Prostate gland (tissue), 2 donors: Measurements from ENCODE around the gene PPCDC. TPM values are rescaled to one million over a fixed set of nuclear protein-coding genes. Genes with fewer than 3 reads are reported as not detected.

ENCODE experiments used
- DNase-seq: peaks from one replicate; pipeline ENCODE4 v3.0.0-alpha.2; 2019; ENCODE audit warnings: low spot score
- H3K27ac ChIP-seq, 2 donors: fragments of 200-600 bp; sonication (generic); 2 replicates each; pipeline ENCODE4 v1.5.1; 2017 to 2019
- H3K27me3 ChIP-seq: fragments of 200-600 bp; sonication (generic); replicated peaks from 2 replicates; pipeline ENCODE4 v1.5.1; 2019; ENCODE audit not compliant: insufficient read depth
- H3K36me3 ChIP-seq, 2 donors: fragments of 200-600 bp; sonication (generic); 1 replicate in 1 of 2; 2 replicates in 1 of 2; pipeline versions ENCODE4 v1.5.1 to v1.8.1; 2017 to 2019
- H3K4me1 ChIP-seq: fragments of 200-600 bp; sonication (generic); replicated peaks from 2 replicates; pipeline ENCODE4 v1.5.1; 2019
- H3K4me3 ChIP-seq, 2 donors: fragments of 200-600 bp; sonication (generic); 2 replicates each; pipeline ENCODE4 v1.5.1; 2017 to 2019
- H3K9me3 ChIP-seq: fragments of 200-600 bp; sonication (generic); 2 replicates; pipeline ENCODE4 v1.5.1; 2017
- POLR2A ChIP-seq: fragments of 450-650 bp; IDR thresholded peaks from one replicate; pipeline ENCODE4 v1.6.1; 2016; ENCODE audit warnings: antibody characterized with exemption, mild to moderate bottlenecking
- POLR2AphosphoS5 ChIP-seq: sonication (generic); formaldehyde crosslinking; IDR thresholded peaks from one replicate; pipeline ENCODE4 v1.6.1; 2017; ENCODE audit warnings: antibody characterized with exemption
- WGBS: methylation state at CpG from one replicate; pipeline ENCODE4 v1.1.5; 2018; 5-methylcytosine and 5-hydroxymethylcytosine counted together
- intact Hi-C: fragments of 100-400 bp; cut with DNase I; formaldehyde crosslinking; loops from one replicate; pipeline ENCODE4 v1.14.2; 2022
- total RNA-seq, 2 donors: library from RNA; depleted of rRNA; stranded (reverse); fragments of >200 nt; gene quantifications; one replicate each; pipeline ENCODE4 v1.1.0, GENCODE V29; 2016
- TF ChIP-seq, protein P1 (sequence below), 4 experiments: fragments of 200-600 bp in 2 of 4; fragments of 450-650 bp in 2 of 4; sonication (generic) in 2 of 4; IDR thresholded peaks; 1 replicate in 3 of 4; 2 replicates in 1 of 4; pipeline ENCODE4 v1.5.1; 2016 to 2019; ENCODE audit warnings: antibody characterized with exemption in 4 of 4, mild to moderate bottlenecking in 2 of 4, moderate library complexity in 2 of 4

Gene PPCDC
- total RNA-seq, 2 donors from 2014 or later = 19.4 to 22.0 TPM

DNA sequence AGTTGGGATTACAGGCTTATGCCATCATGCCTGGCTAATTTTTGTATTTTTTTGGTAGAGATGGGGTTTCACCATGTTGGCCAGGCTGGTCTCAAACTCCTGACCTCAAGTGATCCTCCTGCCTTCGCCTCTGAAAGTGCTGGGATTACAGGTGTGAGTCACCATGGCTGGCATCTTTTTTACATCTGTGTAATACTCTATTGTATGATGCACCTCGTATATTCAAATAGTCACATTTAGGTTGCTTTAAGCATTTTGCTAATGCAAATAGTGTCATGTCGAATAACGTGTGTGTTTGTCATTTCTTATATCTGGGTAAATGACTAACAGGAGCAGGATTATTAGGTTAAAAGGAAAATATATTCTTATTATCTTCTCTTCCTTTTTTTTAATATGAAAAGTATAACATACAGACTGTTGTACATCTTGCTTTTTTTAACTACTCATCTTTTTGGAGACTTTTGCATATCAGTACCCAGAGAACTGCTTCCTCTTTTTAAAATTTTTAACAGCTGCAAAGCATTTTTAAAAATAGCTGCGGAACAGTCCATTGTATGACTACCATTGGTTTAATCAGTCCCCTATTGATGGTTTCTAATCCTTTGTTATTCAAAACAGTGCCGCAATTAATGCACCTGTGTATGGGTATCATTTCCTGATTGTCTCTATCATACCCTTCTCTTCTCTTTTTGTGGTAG is 14.6 kb upstream of the PPCDC start:
- H3K27ac ChIP-seq = no peak overlapping the region
- H3K9me3 ChIP-seq = no peaks in the 10 kb centered on the region
- H3K36me3 ChIP-seq = no peaks in the 10 kb centered on the region
- intact Hi-C loops = no loop called here
- H3K27me3 ChIP-seq = no peaks in the 10 kb centered on the region
- TF ChIP-seq POLR2A (no peak), POLR2AphosphoS5 (no peak)
- TF ChIP-seq, protein P1, sequence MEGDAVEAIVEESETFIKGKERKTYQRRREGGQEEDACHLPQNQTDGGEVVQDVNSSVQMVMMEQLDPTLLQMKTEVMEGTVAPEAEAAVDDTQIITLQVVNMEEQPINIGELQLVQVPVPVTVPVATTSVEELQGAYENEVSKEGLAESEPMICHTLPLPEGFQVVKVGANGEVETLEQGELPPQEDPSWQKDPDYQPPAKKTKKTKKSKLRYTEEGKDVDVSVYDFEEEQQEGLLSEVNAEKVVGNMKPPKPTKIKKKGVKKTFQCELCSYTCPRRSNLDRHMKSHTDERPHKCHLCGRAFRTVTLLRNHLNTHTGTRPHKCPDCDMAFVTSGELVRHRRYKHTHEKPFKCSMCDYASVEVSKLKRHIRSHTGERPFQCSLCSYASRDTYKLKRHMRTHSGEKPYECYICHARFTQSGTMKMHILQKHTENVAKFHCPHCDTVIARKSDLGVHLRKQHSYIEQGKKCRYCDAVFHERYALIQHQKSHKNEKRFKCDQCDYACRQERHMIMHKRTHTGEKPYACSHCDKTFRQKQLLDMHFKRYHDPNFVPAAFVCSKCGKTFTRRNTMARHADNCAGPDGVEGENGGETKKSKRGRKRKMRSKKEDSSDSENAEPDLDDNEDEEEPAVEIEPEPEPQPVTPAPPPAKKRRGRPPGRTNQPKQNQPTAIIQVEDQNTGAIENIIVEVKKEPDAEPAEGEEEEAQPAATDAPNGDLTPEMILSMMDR (IDR thresholded peaks at IDR 0.05) = no peak
- WGBS = 85% methylated on average over 6 of the region's 6 CpGs
- H3K4me1 ChIP-seq = no peaks in the 10 kb centered on the region
- no peak overlapping the region for H3K4me3 ChIP-seq
- no peak for DNase-seq

GRCh38 chr15:75016431-75016830 is 7.0 kb upstream of the PPCDC start:
- no peak for DNase-seq
- no peak for TF ChIP-seq POLR2AphosphoS5
- TF ChIP-seq, protein P1 (IDR thresholded peaks at IDR 0.05) = no peak
- TF ChIP-seq POLR2A = no peak
- Histone ChIP-seq H3K27ac (no peak overlapping the region), H3K27me3 (no peaks in the 10 kb centered on the region), H3K9me3 (no peaks in the 10 kb centered on the region), H3K36me3 (no peaks in the 10 kb centered on the region), H3K4me1 (no peaks in the 10 kb centered on the region), H3K4me3 (no peak overlapping the region)
- intact Hi-C loops = no loop called here
- WGBS = 96% methylated on average over 15 of the region's 15 CpGs

DNA sequence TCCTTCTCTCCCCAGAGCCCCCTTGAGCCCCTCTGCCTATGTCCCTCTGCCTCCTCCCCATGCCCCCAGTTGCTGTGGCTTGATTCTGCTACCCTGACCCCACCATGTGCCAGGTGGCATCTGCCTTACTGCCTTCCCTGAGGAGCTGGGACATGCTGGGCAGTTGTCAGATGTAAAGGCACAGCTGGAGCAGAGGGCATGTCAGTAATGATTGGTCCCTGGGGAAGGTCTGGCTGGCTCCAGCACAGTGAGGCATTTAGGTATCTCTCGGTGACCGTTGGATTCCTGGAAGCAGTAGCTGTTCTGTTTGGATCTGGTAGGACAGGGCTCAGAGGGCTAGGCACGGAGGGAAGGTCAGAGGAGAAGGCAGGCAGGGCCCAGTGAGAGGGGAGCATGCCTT is 3.5 kb upstream of the PPCDC start:
- Histone ChIP-seq H3K27ac (no peak overlapping the region), H3K9me3 (no peaks in the 10 kb centered on the region), H3K27me3 (no peaks in the 10 kb centered on the region), H3K4me3 (no peak overlapping the region), H3K36me3 (no peaks in the 10 kb centered on the region), H3K4me1 (no peaks in the 10 kb centered on the region)
- DNase-seq = no peak
- intact Hi-C loops = no loop called here
- WGBS = 78% methylated on average over 3 of the region's 3 CpGs
- TF ChIP-seq POLR2A (no peak), POLR2AphosphoS5 (no peak)
- TF ChIP-seq, protein P1 (IDR thresholded peaks at IDR 0.05) = no peak

GRCh38 chr15:75021341-75021740 is 2.0 kb upstream of the PPCDC start:
- Histone ChIP-seq H3K27me3 (no peaks in the 10 kb centered on the region), H3K36me3 (no peaks in the 10 kb centered on the region), H3K4me1 (no peaks in the 10 kb centered on the region), H3K9me3 (no peaks in the 10 kb centered on the region), H3K4me3 (no peak overlapping the region), H3K27ac (no peak overlapping the region)
- intact Hi-C loops = no loop called here
- TF ChIP-seq POLR2AphosphoS5 (no peak), POLR2A (no peak)
- TF ChIP-seq, protein P1 (IDR thresholded peaks at IDR 0.05) = no peak
- 83% methylated on average over 8 of the region's 8 CpGs for WGBS
- no peak for DNase-seq

- H3K36me3 ChIP-seq = no peaks in the 10 kb centered on the region
- intact Hi-C loops = no loop called here
- H3K27me3 ChIP-seq = no peaks in the 10 kb centered on the region
- 85% methylated on average over 2 of the region's 2 CpGs for WGBS
- H3K4me1 ChIP-seq = no peaks in the 10 kb centered on the region
- no peak overlapping the region for H3K27ac ChIP-seq
- TF ChIP-seq POLR2AphosphoS5 (no peak), POLR2A (no peak)
- TF ChIP-seq, protein P1 (IDR thresholded peaks at IDR 0.05) = no peak
- no peak for DNase-seq
- H3K4me3 ChIP-seq = no peak overlapping the region
- no peaks in the 10 kb centered on the region for H3K9me3 ChIP-seq
Observed at GRCh38 chr15:75022783-75023180, 608 bp upstream of the PPCDC start.
